Hepatocyte (in vitro differentiated cells): ENCODE measurements around the gene TFR2. TPM values are rescaled to one million over a fixed set of nuclear protein-coding genes. Genes with fewer than 3 reads are reported as not detected.
"Not testable (repeated sequence)": the region's sequence is repeated elsewhere in the genome, so short reads cannot be mapped to it uniquely, and the experiment has no call there.

Experiments
- DNase-seq: peaks from one replicate; pipeline ENCODE4 v3.0.0-alpha.2; 2016; ENCODE audit warnings: low spot score
- H2AFZ ChIP-seq: fragments of 200-600 bp; sonication (generic); 2 replicates; pipeline ENCODE4 v1.6.0; 2016; ENCODE audit warnings: antibody characterized with exemption, mild to moderate bottlenecking
- H3K27ac ChIP-seq: fragments of 200-600 bp; sonication (generic); 2 replicates; pipeline ENCODE4 v1.5.1; 2016; ENCODE audit warnings: mild to moderate bottlenecking
- H3K27me3 ChIP-seq: fragments of 200-600 bp; sonication (generic); 2 replicates; pipeline ENCODE4 v1.6.1; 2016
- H3K36me3 ChIP-seq: fragments of 200-600 bp; sonication (generic); replicated peaks from 2 replicates; pipeline ENCODE4 v1.5.1; 2016; ENCODE audit warnings: low read depth; ENCODE audit not compliant: insufficient read depth
- H3K4me1 ChIP-seq: fragments of 200-600 bp; sonication (generic); 2 replicates; pipeline ENCODE4 v1.5.1; 2016; ENCODE audit warnings: mild to moderate bottlenecking, moderate library complexity; ENCODE audit not compliant: insufficient read depth
- H3K4me2 ChIP-seq: fragments of 200-600 bp; sonication (generic); 2 replicates; pipeline ENCODE4 v1.6.0; 2016
- H3K4me3 ChIP-seq: fragments of 200-600 bp; sonication (generic); 2 replicates; pipeline ENCODE4 v1.5.1; 2016; ENCODE audit warnings: mild to moderate bottlenecking
- H3K79me2 ChIP-seq: fragments of 200-600 bp; sonication (generic); 2 replicates; pipeline ENCODE4 v1.6.0; 2017; ENCODE audit warnings: mild to moderate bottlenecking
- H3K9me2 ChIP-seq: fragments of 200-600 bp; sonication (generic); replicated peaks from 2 replicates; pipeline ENCODE4 v1.6.0; 2017; ENCODE audit warnings: mild to moderate bottlenecking; ENCODE audit not compliant: insufficient read depth
- H3K9me3 ChIP-seq: fragments of 200-600 bp; sonication (generic); 2 replicates; pipeline ENCODE4 v1.5.1; 2016; ENCODE audit warnings: low read depth, mild to moderate bottlenecking
- H4K20me1 ChIP-seq: fragments of 200-600 bp; sonication (generic); 2 replicates; pipeline ENCODE4 v1.6.0; 2016; ENCODE audit warnings: mild to moderate bottlenecking; ENCODE audit not compliant: insufficient read depth, poor library complexity, severe bottlenecking
- EZH2 ChIP-seq: fragments of 200-600 bp; sonication (generic); IDR thresholded peaks from 2 replicates; pipeline ENCODE4 v1.6.1; 2016; ENCODE audit warnings: antibody characterized with exemption, mild to moderate bottlenecking, borderline replicate concordance
- EZH2phosphoT487 ChIP-seq: fragments of 200-600 bp; sonication (generic); IDR thresholded peaks from one replicate; pipeline ENCODE4 v1.6.1; 2018; ENCODE audit warnings: antibody characterized with exemption, mild to moderate bottlenecking, low read depth, moderate library complexity; ENCODE audit not compliant: unreplicated experiment, severe bottlenecking
- WGBS: methylation state at CpG from one replicate; pipeline ENCODE4 v1.1.6; 2016; ENCODE audit warnings: low lambda C conversion rate; ENCODE audit errors: missing lambda C conversion rate; 5-methylcytosine and 5-hydroxymethylcytosine counted together
- polyA plus RNA-seq: library from polyadenylated mRNA; unstranded; fragments of >200 nt; fragmentation: Nextera tagmentation; extraction: Ambion mirVana; gene quantifications from 2 replicates; pipeline ENCODE4 v1.2.1, GENCODE V29; 2016
- total RNA-seq: library from RNA; depleted of rRNA; stranded (reverse); fragments of >200 nt; gene quantifications from 2 replicates; pipeline ENCODE4 v1.2.3, GENCODE V29; 2014
- TF ChIP-seq, protein P1 (sequence below): fragments of 200-600 bp; sonication (generic); IDR thresholded peaks from 2 replicates; pipeline ENCODE4 v1.5.1; 2016; ENCODE audit warnings: antibody characterized with exemption, mild to moderate bottlenecking; ENCODE audit not compliant: poor library complexity

TFR2 gene
- total and polyA plus RNA-seq, 2 experiments from 2014 or later, result 13.5 to 16.8 TPM

DNA sequence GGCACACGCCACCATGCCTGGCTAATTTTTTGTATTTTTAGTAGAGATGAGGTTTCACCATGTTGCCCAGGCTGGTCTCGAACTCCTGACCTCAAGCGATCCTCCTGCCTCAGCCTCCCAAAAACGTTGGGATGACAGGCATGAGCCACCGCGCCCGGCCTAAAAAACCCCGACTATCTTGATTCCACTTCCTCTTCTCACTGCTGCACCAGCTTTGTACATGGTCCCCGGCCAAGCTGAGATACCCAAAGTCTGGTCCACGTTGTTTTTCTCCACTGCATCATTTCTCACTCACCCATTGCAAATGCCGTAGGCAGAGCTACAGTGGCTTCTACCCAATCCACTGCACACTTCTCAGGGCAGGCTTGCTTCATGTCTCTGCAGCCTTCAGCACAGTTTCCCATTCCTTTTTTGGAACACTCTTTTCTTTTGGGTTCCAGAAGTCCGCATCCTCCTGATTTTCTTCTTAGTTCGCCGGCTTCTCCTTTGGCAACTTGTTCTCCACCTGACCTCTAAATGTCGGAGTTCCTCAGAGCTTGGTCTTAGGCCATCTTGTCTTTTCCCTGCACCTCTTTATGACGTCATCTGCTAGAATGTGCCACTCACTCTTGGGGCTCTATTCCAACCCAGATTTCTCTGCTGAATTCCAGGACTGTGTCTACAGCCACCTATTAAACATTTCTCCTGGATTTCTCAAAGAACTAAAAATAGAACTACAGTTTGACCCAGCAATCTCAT lies 26.1 kb upstream of the TFR2 start:
- no peak for DNase-seq
- Histone ChIP-seq H3K27ac (no peak overlapping the region), H3K4me1 (no peaks in the 10 kb centered on the region), H2AFZ (no peak overlapping the region), H3K9me2 (no peaks in the 10 kb centered on the region), H3K9me3 (no peaks in the 10 kb centered on the region), H3K79me2 (no peaks in the 10 kb centered on the region), H3K4me2 (no peak overlapping the region), H4K20me1 (no peaks in the 10 kb centered on the region), H3K4me3 (no peak overlapping the region), H3K36me3 (no peaks in the 10 kb centered on the region), H3K27me3 (no peaks in the 10 kb centered on the region)
- WGBS, result 92% methylated on average over 16 of the region's 16 CpGs
- TF ChIP-seq EZH2, result no peak

DNA sequence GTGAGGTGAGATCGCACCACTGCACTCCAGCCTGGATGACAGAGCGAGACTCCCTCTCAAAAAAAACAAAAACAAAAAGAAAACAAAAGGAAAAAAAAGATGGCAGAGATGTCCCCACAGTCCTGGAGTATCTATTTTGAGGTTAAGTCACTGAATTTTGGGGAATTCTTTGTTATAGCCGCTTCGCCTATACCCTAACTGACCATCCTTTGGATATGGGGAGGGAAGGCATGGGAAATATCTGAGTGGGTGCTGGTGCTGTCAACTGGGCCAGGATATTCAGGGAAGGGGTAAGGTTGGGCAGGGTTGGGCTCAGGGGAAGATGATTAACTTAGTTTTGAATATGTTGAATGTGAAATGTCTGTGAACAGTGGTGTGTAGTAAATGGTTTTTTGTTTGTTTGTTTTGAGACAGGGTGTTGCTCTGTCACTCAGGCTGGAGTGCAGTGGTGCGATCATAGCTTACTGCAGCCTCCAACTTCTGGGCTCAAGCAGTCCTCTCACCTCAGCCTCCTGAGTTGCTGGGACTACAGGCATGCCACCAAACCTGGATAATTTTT lies 23.9 kb upstream of the TFR2 start:
- H4K20me1 ChIP-seq, result no peaks in the 10 kb centered on the region
- 96% methylated on average over 5 of the region's 5 CpGs for WGBS
- no peak for DNase-seq
- no peak overlapping the region for H3K4me2 ChIP-seq
- H3K36me3 ChIP-seq, result no peaks in the 10 kb centered on the region
- H2AFZ ChIP-seq, result no peak overlapping the region
- TF ChIP-seq, protein P1, sequence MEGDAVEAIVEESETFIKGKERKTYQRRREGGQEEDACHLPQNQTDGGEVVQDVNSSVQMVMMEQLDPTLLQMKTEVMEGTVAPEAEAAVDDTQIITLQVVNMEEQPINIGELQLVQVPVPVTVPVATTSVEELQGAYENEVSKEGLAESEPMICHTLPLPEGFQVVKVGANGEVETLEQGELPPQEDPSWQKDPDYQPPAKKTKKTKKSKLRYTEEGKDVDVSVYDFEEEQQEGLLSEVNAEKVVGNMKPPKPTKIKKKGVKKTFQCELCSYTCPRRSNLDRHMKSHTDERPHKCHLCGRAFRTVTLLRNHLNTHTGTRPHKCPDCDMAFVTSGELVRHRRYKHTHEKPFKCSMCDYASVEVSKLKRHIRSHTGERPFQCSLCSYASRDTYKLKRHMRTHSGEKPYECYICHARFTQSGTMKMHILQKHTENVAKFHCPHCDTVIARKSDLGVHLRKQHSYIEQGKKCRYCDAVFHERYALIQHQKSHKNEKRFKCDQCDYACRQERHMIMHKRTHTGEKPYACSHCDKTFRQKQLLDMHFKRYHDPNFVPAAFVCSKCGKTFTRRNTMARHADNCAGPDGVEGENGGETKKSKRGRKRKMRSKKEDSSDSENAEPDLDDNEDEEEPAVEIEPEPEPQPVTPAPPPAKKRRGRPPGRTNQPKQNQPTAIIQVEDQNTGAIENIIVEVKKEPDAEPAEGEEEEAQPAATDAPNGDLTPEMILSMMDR, result no peak
- TF ChIP-seq EZH2phosphoT487 (no peak), EZH2 (no peak)
- no peaks in the 10 kb centered on the region for H3K9me2 ChIP-seq
- no peaks in the 10 kb centered on the region for H3K79me2 ChIP-seq
- H3K27ac ChIP-seq, result no peak overlapping the region
- no peaks in the 10 kb centered on the region for H3K9me3 ChIP-seq
- H3K4me1 ChIP-seq, result no peaks in the 10 kb centered on the region
- H3K4me3 ChIP-seq, result no peak overlapping the region
- no peaks in the 10 kb centered on the region for H3K27me3 ChIP-seq

DNA sequence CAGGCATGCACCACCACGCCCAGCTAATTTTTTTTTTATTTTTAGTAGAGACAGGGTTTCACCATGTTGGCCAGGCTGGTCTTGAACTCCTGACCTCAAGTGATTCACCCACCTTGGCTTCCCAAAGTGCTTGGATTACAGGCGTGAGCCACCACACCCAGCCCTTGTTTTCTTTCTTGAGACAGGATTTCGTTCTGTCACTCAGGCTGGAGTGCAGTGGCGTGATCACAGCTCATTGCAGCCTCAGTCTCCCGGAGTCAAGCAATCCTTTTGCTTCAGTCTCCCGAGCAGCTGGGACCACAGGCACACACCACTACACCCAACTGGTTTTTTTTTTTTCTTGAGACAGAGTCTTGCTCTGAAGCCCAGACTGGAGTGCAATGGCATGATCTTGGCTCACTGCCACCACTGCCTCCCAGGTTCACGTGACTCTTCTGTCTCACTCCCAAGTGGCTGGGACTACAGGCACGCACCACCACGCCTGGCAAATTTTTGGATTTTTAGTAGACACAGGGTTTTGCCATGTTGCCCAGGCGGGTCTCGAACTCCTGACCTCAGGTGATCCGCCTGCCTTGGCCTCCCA lies 20.9 kb upstream of the TFR2 start:
- not testable (repeated sequence) for H3K9me3 ChIP-seq, H3K4me2 ChIP-seq, H3K79me2 ChIP-seq, DNase-seq, H2AFZ ChIP-seq, H3K4me3 ChIP-seq, H4K20me1 ChIP-seq, H3K9me2 ChIP-seq, H3K27ac ChIP-seq, H3K4me1 ChIP-seq, H3K27me3 ChIP-seq, H3K36me3 ChIP-seq
- WGBS, result 81% methylated on average over 12 of the region's 12 CpGs

DNA sequence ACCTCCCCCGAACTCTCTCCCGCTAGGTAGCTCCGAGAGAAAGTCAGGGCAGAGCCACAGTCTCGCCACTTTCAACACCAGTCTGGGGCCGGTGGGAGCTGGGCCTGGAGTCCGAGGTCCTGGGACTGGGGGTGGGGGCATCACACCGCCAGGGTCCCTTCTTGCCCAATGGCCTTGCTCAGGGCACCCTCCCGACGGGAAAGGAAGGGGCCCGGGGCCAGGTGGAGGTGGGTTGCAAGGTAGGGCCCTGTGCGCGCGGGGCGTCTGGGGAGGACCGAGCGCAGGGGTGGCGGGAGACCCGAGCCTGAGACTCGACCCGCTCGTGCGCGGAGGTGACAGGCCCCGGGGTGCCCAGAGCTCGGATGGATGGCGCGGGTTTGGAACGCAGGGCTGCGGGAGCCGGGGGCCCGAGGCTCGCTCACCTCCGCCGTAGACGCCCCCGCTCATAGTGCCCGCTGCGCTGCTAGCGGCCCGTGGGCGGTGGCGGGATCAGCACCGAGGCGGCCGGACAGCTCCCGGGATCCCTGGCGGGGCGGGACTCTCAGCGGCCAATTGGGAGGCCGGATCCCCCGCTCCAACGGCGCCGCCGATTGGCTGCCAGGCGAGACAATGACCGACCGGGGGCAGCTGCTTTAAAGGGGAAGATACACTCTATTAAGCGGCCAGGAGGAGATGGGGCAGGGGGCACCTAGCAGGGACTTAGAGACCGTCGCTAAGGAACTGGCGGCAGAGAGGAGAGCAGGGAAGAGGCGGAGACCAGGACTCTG lies 14.7 kb upstream of the TFR2 start, which contains the start of gene ACTL6B:
Gene ACTL6B, minus strand, starts transcription at position 541 of the 767 bp plus-strand sequence. Its CDS starts 94 bp downstream, at position 447.
- no peak within 1 kb of the TSS for H3K4me3 ChIP-seq
- H3K9me2 ChIP-seq, result no peaks in the 10 kb centered on the region
- WGBS, result 12% methylated on average over 34 of the region's 63 CpGs
- no peaks in the 10 kb centered on the region for H3K79me2 ChIP-seq
- H3K27me3 ChIP-seq, result peaks cover 21% of the 10 kb centered on the region
- TF ChIP-seq EZH2, result peak; percentile 56
- TF ChIP-seq, protein P1, result no peak
- TF ChIP-seq EZH2phosphoT487, result no peak
- no peaks in the 10 kb centered on the region for H3K4me1 ChIP-seq
- peak within 1 kb of the TSS; percentile 59 for H3K4me2 ChIP-seq
- no peak within 1 kb of the TSS for H2AFZ ChIP-seq
- DNase-seq, result peak; percentile 73
- no peaks in the 10 kb centered on the region for H3K9me3 ChIP-seq
- no peaks in the 10 kb centered on the region for H4K20me1 ChIP-seq
- H3K27ac ChIP-seq, result no peak within 1 kb of the TSS
- H3K36me3 ChIP-seq, result no peaks in the 10 kb centered on the region
